MM.1S (cell line): Measurements from ENCODE around the gene C10orf105.

Experiments used
- DNase-seq: peaks from one replicate; pipeline ENCODE4 v3.0.0-alpha.2; 2015
- H2AFZ ChIP-seq: fragments of 300-600 bp; sonication (generic); 2 replicates; pipeline ENCODE4 v1.6.0; 2016; ENCODE audit warnings: antibody characterized with exemption, low read length
- H3F3A ChIP-seq: fragments of 300-600 bp; sonication (generic); 2 replicates; pipeline ENCODE4 v1.6.1; 2016; ENCODE audit warnings: mild to moderate bottlenecking, antibody characterized with exemption, low read length, moderate library complexity, mixed read lengths; ENCODE audit not compliant: insufficient read depth
- H3K27ac ChIP-seq: fragments of 300-600 bp; sonication (generic); 2 replicates; pipeline ENCODE4 v1.5.1; 2016; ENCODE audit warnings: mild to moderate bottlenecking, low read length
- H3K27me3 ChIP-seq: fragments of 300-600 bp; sonication (generic); replicated peaks from 2 replicates; pipeline ENCODE4 v1.6.0; 2016; ENCODE audit warnings: low read length; ENCODE audit not compliant: insufficient read depth
- H3K36me3 ChIP-seq: fragments of 300-600 bp; sonication (generic); replicated peaks from 2 replicates; pipeline ENCODE4 v1.6.1; 2016; ENCODE audit warnings: mild to moderate bottlenecking, low read length, mixed read lengths; ENCODE audit not compliant: insufficient read depth
- H3K4me1 ChIP-seq: fragments of 300-600 bp; sonication (generic); 2 replicates; pipeline ENCODE4 v1.6.1; 2016; ENCODE audit warnings: low read length, mixed read lengths
- H3K4me2 ChIP-seq: fragments of 300-600 bp; sonication (generic); 2 replicates; pipeline ENCODE4 v1.6.0; 2016; ENCODE audit warnings: low read depth, low read length
- H3K4me3 ChIP-seq: fragments of 300-600 bp; sonication (generic); 2 replicates; pipeline ENCODE4 v1.5.1; 2016; ENCODE audit warnings: low read length, mixed read lengths
- H3K79me2 ChIP-seq: fragments of 300-600 bp; sonication (generic); 2 replicates; pipeline ENCODE4 v1.6.1; 2016; ENCODE audit warnings: mixed run types, low read length, mixed read lengths
- H3K9ac ChIP-seq: fragments of 300-600 bp; sonication (generic); 2 replicates; pipeline ENCODE4 v1.6.1; 2016; ENCODE audit warnings: low read length, mixed read lengths
- H3K9me2 ChIP-seq: fragments of 300-600 bp; sonication (generic); replicated peaks from 2 replicates; pipeline ENCODE4 v1.6.1; 2016; ENCODE audit warnings: mild to moderate bottlenecking, low read length, mixed read lengths; ENCODE audit not compliant: insufficient read depth
- H3K9me3 ChIP-seq: fragments of 300-600 bp; sonication (generic); replicated peaks from 2 replicates; pipeline ENCODE4 v1.6.1; 2016; ENCODE audit warnings: mild to moderate bottlenecking, low read length, mixed read lengths; ENCODE audit not compliant: insufficient read depth
- H4K20me1 ChIP-seq: fragments of 300-600 bp; sonication (generic); 2 replicates; pipeline ENCODE4 v1.6.1; 2016; ENCODE audit warnings: mild to moderate bottlenecking, low read length, moderate library complexity, mixed read lengths; ENCODE audit not compliant: insufficient read depth
- EZH2 ChIP-seq: fragments of 300-600 bp; sonication (generic); optimal IDR thresholded peaks from 2 replicates; pipeline ENCODE3; 2017; ENCODE audit warnings: low read depth, mild to moderate bottlenecking, antibody characterized with exemption, low read length, mixed read lengths
- EZH2phosphoT487 ChIP-seq: fragments of 300-600 bp; sonication (generic); IDR thresholded peaks from 2 replicates; pipeline ENCODE4 v1.6.1; 2018; ENCODE audit warnings: antibody characterized with exemption, low read length
- TF ChIP-seq, protein P1 (sequence below): fragments of 300-600 bp; sonication (generic); IDR thresholded peaks from 2 replicates; pipeline ENCODE4 v1.5.1; 2016; ENCODE audit warnings: antibody characterized with exemption, low read length, mixed read lengths

C10orf105 gene

DNA sequence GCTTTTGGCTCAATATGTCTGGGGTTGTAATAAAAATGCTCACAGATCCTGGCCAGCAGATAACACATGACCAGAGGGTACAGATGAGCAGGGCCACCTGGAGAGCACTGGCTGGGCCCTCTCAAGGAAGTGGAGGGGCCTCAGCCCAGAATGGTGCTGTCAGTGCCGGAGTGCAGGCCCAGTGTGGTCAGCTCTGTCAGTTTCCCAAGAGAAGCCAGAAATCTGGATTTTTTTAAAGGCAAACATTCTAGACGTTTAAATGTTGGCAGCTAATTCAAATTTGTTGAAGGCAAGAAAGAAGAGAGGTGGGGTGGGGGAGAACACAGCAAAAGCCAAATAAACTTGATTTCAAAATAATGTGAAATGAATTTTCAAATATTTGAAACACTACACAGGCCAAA lies 2.0 kb downstream of the C10orf105 start:
- no peaks in the 10 kb centered on the region for H4K20me1 ChIP-seq
- TF ChIP-seq, protein P1, sequence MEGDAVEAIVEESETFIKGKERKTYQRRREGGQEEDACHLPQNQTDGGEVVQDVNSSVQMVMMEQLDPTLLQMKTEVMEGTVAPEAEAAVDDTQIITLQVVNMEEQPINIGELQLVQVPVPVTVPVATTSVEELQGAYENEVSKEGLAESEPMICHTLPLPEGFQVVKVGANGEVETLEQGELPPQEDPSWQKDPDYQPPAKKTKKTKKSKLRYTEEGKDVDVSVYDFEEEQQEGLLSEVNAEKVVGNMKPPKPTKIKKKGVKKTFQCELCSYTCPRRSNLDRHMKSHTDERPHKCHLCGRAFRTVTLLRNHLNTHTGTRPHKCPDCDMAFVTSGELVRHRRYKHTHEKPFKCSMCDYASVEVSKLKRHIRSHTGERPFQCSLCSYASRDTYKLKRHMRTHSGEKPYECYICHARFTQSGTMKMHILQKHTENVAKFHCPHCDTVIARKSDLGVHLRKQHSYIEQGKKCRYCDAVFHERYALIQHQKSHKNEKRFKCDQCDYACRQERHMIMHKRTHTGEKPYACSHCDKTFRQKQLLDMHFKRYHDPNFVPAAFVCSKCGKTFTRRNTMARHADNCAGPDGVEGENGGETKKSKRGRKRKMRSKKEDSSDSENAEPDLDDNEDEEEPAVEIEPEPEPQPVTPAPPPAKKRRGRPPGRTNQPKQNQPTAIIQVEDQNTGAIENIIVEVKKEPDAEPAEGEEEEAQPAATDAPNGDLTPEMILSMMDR = no peak
- TF ChIP-seq EZH2 = no peak
- no peak for TF ChIP-seq EZH2phosphoT487
- no peak for DNase-seq
- H3K4me2 ChIP-seq = no peak overlapping the region
- H3K27me3 ChIP-seq = no peaks in the 10 kb centered on the region
- no peaks in the 10 kb centered on the region for H3K9me3 ChIP-seq
- H3K36me3 ChIP-seq = no peaks in the 10 kb centered on the region
- no peaks in the 10 kb centered on the region for H3F3A ChIP-seq
- no peak overlapping the region for H3K4me3 ChIP-seq
- H3K4me1 ChIP-seq = 0 out of 2 replicates have a peak, but pooled peaks cover 7% of the 10 kb centered on the region
- no peaks in the 10 kb centered on the region for H3K79me2 ChIP-seq
- no peaks in the 10 kb centered on the region for H3K9me2 ChIP-seq
- no peak overlapping the region for H2AFZ ChIP-seq
- H3K9ac ChIP-seq = no peak overlapping the region
- no peak overlapping the region for H3K27ac ChIP-seq

DNA sequence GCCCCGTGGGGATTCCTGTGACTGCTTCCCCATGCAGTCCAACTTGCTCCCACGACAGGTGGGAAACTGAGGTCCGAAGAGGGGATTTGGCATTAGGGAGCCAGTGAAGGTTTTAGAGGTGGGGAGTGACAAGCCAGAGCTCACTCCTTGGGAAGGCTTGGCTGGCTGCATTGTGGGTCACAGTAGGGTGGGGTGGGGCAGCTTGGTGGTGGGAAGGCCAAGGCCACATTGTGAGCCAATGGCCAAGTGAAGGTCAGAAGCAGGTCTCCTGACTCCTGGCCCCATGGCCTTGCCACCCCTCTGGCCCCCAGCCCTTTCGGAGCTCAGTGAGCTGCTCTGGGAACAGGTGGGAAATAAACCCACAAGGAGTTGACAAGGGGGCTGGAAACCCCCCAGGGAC lies 2.5 kb downstream of the C10orf105 start:
- Histone ChIP-seq H3K79me2 (no peaks in the 10 kb centered on the region), H3K9me3 (no peaks in the 10 kb centered on the region), H3K9ac (no peak overlapping the region), H3K4me3 (no peak overlapping the region), H3K36me3 (no peaks in the 10 kb centered on the region), H3K4me2 (no peak overlapping the region), H3K4me1 (0 out of 2 replicates have a peak, but pooled peaks cover 7% of the 10 kb centered on the region), H3K9me2 (no peaks in the 10 kb centered on the region), H2AFZ (no peak overlapping the region), H3F3A (no peaks in the 10 kb centered on the region), H3K27me3 (no peaks in the 10 kb centered on the region), H3K27ac (no peak overlapping the region), H4K20me1 (no peaks in the 10 kb centered on the region)
- TF ChIP-seq EZH2phosphoT487 (no peak), EZH2 (no peak)
- TF ChIP-seq, protein P1 = no peak
- DNase-seq = no peak

DNA sequence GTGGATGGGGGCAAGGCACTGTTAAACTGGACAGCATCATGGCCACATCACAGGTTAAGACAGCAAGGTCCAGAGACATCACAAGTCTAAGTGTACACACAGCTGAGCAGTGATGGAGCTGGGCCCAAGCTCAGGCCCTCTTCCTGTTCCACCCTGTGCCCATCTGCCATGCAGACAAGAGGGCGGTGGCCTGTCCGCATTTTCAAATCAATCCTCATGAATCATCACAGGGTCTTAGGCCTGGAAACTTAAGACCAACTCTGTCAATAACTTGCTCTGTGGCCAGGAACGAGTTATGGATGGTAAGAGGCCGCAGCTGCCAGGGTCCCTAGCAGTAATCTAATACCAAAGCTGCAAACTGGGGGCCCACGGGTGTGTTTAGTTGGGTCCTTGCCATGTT lies 3.2 kb downstream of the C10orf105 start:
- H4K20me1 ChIP-seq = no peaks in the 10 kb centered on the region
- H3K9me2 ChIP-seq = no peaks in the 10 kb centered on the region
- H3K27ac ChIP-seq = no peak overlapping the region
- DNase-seq = no peak
- no peaks in the 10 kb centered on the region for H3K9me3 ChIP-seq
- H3K27me3 ChIP-seq = no peaks in the 10 kb centered on the region
- no peak overlapping the region for H2AFZ ChIP-seq
- TF ChIP-seq, protein P1 = no peak
- TF ChIP-seq EZH2 (no peak), EZH2phosphoT487 (no peak)
- H3K4me2 ChIP-seq = no peak overlapping the region
- H3F3A ChIP-seq = no peaks in the 10 kb centered on the region
- no peak overlapping the region for H3K4me3 ChIP-seq
- H3K4me1 ChIP-seq = 0 out of 2 replicates have a peak, but pooled peaks cover 7% of the 10 kb centered on the region
- H3K9ac ChIP-seq = no peak overlapping the region
- H3K36me3 ChIP-seq = no peaks in the 10 kb centered on the region
- H3K79me2 ChIP-seq = no peaks in the 10 kb centered on the region
